ENCODE data around the gene LGR5. TPM values are rescaled to one million over a fixed set of nuclear protein-coding genes. Genes with fewer than 3 reads are reported as not detected.

The LGR5 gene
- total and polyA plus RNA-seq, 2 of the 13 experiments (the other 11 are each of a cell fraction or from before 2014, with no cell fraction given): 37.0 to 121 TPM

DNA sequence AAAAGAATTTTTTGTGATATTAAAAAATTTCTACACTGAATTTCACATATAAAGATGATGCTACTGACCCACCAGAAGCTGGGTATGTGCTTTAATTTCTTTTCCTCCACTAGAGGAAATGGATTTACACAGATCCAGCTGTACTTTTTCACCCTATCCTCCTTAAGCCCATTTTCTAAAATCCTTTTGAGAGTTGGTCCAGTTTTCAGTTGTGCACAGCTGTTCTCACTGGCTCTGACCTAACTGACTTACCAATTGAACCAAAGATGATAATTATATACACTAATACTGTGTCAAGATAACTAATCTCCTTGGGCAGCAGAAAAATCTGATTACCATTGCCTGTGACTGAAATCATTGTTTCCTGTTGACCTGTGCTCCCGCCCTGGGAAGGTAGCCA, 115.6 kb downstream of the LGR5 start:
- peaks cover 16 to 40% of the 10 kb centered on the region in 2 experiments for H3K36me3 ChIP-seq (replicated peaks in 1 of 2; ENCODE audit: control insufficient read depth in 1 of 2, insufficient read depth in 2 of 2, low read length in 2 of 2)
- peaks cover 54% of the 10 kb centered on the region for H3K4me1 ChIP-seq (ENCODE audit: insufficient read depth, low read length)
- FAIRE-seq: no peak
- no peak overlapping the region for H3K4me3 ChIP-seq (replicated peaks in 1 of 3; ENCODE audit: insufficient read depth in 1 of 3, low read depth in 2 of 3, low read length in 3 of 3)
- no peak for TF ChIP-seq ZNF83 (CRISPR knock-in tag; IDR thresholded peaks at IDR 0.05; ENCODE audit: borderline replicate concordance)
- TF ChIP-seq TRIM24 (CRISPR knock-in tag; IDR thresholded peaks at IDR 0.05): no peak
- TF ChIP-seq, protein P1, sequence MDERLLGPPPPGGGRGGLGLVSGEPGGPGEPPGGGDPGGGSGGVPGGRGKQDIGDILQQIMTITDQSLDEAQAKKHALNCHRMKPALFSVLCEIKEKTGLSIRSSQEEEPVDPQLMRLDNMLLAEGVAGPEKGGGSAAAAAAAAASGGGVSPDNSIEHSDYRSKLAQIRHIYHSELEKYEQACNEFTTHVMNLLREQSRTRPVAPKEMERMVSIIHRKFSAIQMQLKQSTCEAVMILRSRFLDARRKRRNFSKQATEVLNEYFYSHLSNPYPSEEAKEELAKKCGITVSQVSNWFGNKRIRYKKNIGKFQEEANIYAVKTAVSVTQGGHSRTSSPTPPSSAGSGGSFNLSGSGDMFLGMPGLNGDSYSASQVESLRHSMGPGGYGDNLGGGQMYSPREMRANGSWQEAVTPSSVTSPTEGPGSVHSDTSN (CRISPR knock-in tag; IDR thresholded peaks at IDR 0.05): no peak
- no peak for TF ChIP-seq ZNF792 (CRISPR knock-in tag; IDR thresholded peaks at IDR 0.05)
- no peak for TF ChIP-seq PHF20 (CRISPR knock-in tag; IDR thresholded peaks at IDR 0.05)
- no peak for TF ChIP-seq NCOA5 (CRISPR knock-in tag; IDR thresholded peaks at IDR 0.05)
- no peak for TF ChIP-seq ZNF556 (CRISPR knock-in tag; IDR thresholded peaks at IDR 0.05; ENCODE audit: borderline replicate concordance)
- TF ChIP-seq RXRA (CRISPR knock-in tag; IDR thresholded peaks at IDR 0.05): no peak
- no peak for TF ChIP-seq ZIK1 (CRISPR knock-in tag; IDR thresholded peaks at IDR 0.05; ENCODE audit: borderline replicate concordance, low read depth)
- no peak for TF ChIP-seq RBM39 (IDR thresholded peaks at IDR 0.05; ENCODE audit: low read depth, low read length, poor library complexity, severe bottlenecking)
- no peak for TF ChIP-seq HMGA1 (CRISPR knock-in tag; conservative IDR thresholded peaks at IDR 0.05)
- TF ChIP-seq, protein P2, sequence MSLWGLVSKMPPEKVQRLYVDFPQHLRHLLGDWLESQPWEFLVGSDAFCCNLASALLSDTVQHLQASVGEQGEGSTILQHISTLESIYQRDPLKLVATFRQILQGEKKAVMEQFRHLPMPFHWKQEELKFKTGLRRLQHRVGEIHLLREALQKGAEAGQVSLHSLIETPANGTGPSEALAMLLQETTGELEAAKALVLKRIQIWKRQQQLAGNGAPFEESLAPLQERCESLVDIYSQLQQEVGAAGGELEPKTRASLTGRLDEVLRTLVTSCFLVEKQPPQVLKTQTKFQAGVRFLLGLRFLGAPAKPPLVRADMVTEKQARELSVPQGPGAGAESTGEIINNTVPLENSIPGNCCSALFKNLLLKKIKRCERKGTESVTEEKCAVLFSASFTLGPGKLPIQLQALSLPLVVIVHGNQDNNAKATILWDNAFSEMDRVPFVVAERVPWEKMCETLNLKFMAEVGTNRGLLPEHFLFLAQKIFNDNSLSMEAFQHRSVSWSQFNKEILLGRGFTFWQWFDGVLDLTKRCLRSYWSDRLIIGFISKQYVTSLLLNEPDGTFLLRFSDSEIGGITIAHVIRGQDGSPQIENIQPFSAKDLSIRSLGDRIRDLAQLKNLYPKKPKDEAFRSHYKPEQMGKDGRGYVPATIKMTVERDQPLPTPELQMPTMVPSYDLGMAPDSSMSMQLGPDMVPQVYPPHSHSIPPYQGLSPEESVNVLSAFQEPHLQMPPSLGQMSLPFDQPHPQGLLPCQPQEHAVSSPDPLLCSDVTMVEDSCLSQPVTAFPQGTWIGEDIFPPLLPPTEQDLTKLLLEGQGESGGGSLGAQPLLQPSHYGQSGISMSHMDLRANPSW (CRISPR knock-in tag; IDR thresholded peaks at IDR 0.05; ENCODE audit: borderline replicate concordance): no peak
- TF ChIP-seq, protein P3, sequence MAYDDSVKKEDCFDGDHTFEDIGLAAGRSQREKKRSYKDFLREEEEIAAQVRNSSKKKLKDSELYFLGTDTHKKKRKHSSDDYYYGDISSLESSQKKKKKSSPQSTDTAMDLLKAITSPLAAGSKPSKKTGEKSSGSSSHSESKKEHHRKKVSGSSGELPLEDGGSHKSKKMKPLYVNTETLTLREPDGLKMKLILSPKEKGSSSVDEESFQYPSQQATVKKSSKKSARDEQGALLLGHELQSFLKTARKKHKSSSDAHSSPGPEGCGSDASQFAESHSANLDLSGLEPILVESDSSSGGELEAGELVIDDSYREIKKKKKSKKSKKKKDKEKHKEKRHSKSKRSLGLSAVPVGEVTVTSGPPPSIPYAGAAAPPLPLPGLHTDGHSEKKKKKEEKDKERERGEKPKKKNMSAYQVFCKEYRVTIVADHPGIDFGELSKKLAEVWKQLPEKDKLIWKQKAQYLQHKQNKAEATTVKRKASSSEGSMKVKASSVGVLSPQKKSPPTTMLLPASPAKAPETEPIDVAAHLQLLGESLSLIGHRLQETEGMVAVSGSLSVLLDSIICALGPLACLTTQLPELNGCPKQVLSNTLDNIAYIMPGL (CRISPR knock-in tag; IDR thresholded peaks at IDR 0.05; ENCODE audit: borderline replicate concordance in 1 of 2, low read depth in 1 of 2): no peak
- TF ChIP-seq, protein P4, sequence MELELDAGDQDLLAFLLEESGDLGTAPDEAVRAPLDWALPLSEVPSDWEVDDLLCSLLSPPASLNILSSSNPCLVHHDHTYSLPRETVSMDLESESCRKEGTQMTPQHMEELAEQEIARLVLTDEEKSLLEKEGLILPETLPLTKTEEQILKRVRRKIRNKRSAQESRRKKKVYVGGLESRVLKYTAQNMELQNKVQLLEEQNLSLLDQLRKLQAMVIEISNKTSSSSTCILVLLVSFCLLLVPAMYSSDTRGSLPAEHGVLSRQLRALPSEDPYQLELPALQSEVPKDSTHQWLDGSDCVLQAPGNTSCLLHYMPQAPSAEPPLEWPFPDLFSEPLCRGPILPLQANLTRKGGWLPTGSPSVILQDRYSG (CRISPR knock-in tag; IDR thresholded peaks at IDR 0.05): no peak
- ChIA-PET CTCF (ENCODE audit: low intra/inter-chr PET ratio, low total read pairs) (no interaction called here), POLR2A (no interaction called here)
- no peak overlapping the region for H3K27ac ChIP-seq (ENCODE audit: extremely low read length, insufficient read depth, low read length)
- H3K79me2 ChIP-seq (ENCODE audit: insufficient read depth, low read length): no peaks in the 10 kb centered on the region
- no peak overlapping the region for H3K4me2 ChIP-seq (ENCODE audit: low read depth, low read length)
- peaks cover 9% of the 10 kb centered on the region for H4K20me1 ChIP-seq (ENCODE audit: insufficient read depth, low read length)
- no peak for ATAC-seq
- BruUV-seq (replicated peaks): no TSS peak
- intact Hi-C loops (cut with micrococcal nuclease; ENCODE audit: unreplicated experiment): loop anchor here (5.0 kb wide), 1 partner anchor 192 kb away; no protein-coding TSS in a partner anchor
- H2AFZ ChIP-seq (ENCODE audit: low read length): no peak overlapping the region
- H3K9ac ChIP-seq (ENCODE audit: insufficient read depth, low read depth, low read length): no peak overlapping the region
- WGBS (ENCODE audit: low lambda C conversion rate): 100% methylated on average over 1 of the region's 1 CpG
- in situ Hi-C loops (cut with HindIII; ENCODE audit: extremely low pct_ligation_motif_present, low pct_unique_long_range_greater_than_20kb): no loop called here
- no peaks in the 10 kb centered on the region for H3K27me3 ChIP-seq (ENCODE audit: control insufficient read depth in 1 of 2, insufficient read depth in 2 of 2, low read length in 2 of 2)
- DNase-seq (ENCODE audit: low spot score): no peak
- H3K9me3 ChIP-seq (ENCODE audit: low read length): no peaks in the 10 kb centered on the region
